Measurements from ENCODE around the gene MCM10. TPM values are rescaled to one million over a fixed set of nuclear protein-coding genes. Genes with fewer than 3 reads are reported as not detected.
"Not testable (repeated sequence)": the region's sequence is repeated elsewhere in the genome, so short reads cannot be mapped to it uniquely, and the experiment has no call there.

Gene MCM10
- total and polyA plus RNA-seq, 4 experiments from 2014 or later, result 0.17 TPM; not detected in 3

- Histone ChIP-seq H3K36me3 (ENCODE audit: insufficient read depth, low read length) (no peaks in the 10 kb centered on the region), H3K27ac (ENCODE audit: low read depth, low read length) (no peak overlapping the region), H3K9me3 (ENCODE audit: control insufficient read depth in 1 of 2, low read length in 2 of 2) (no peaks in the 10 kb centered on the region), H3K4me1 (ENCODE audit: insufficient read depth, low read length) (no peaks in the 10 kb centered on the region), H3K4me3 (ENCODE audit: low read length in 2 of 2) (no peak overlapping the region), H3K27me3 (ENCODE audit: insufficient read depth, low read length) (no peaks in the 10 kb centered on the region)
- intact Hi-C loops (cut with micrococcal nuclease), result no loop called here
- no peak for DNase-seq
- Mint-ChIP-seq H3K27me3 (no peaks in the 10 kb centered on the region), H3K9me3 (no peaks in the 10 kb centered on the region), H3K4me1 (no peaks in the 10 kb centered on the region), H3K4me3 (no peak overlapping the region), H3K36me3 (no peaks in the 10 kb centered on the region), H3K27ac (peak overlapping the region in 1 of 7 donors; percentile 47)
- ChIA-PET CTCF (ENCODE audit: partially characterized antibody) (interaction anchor here (1.1 to 1.3 kb wide), 2 partner anchors 9 to 11 kb away, joined by 3 to 4 read pairs; no protein-coding TSS in a partner anchor), POLR2A (ENCODE audit: partially characterized antibody) (no interaction called here)
Measured at GRCh38 chr10:13238271-13239077, 77.1 kb downstream of the MCM10 start.

- POLR2A ChIA-PET (ENCODE audit: partially characterized antibody), result no interaction called here
- Mint-ChIP-seq H3K4me1 (no peaks in the 10 kb centered on the region), H3K9me3 (no peaks in the 10 kb centered on the region), H3K4me3 (no peak overlapping the region), H3K27ac (no peak overlapping the region), H3K36me3 (no peaks in the 10 kb centered on the region), H3K27me3 (no peaks in the 10 kb centered on the region)
- intact Hi-C loops (cut with micrococcal nuclease), result no loop called here
- no peaks in the 10 kb centered on the region for H3K36me3 ChIP-seq (ENCODE audit: insufficient read depth, low read length)
- H3K9me3 ChIP-seq (ENCODE audit: control insufficient read depth in 1 of 2, low read length in 2 of 2), result no peaks in the 10 kb centered on the region
- H3K27ac ChIP-seq (ENCODE audit: low read depth, low read length), result no peak overlapping the region
- DNase-seq, result no peak
- CTCF ChIA-PET (ENCODE audit: partially characterized antibody), result no interaction called here
- H3K4me3 ChIP-seq (ENCODE audit: low read length in 2 of 2), result no peak overlapping the region
- H3K4me1 ChIP-seq (ENCODE audit: insufficient read depth, low read length), result no peaks in the 10 kb centered on the region
- H3K27me3 ChIP-seq (ENCODE audit: insufficient read depth, low read length), result no peaks in the 10 kb centered on the region
Measured at GRCh38 chr10:13239923-13240322, 78.6 kb downstream of the MCM10 start.

GRCh38 chr10:13241613-13242012 is 80.3 kb downstream of the MCM10 start:
- H3K4me3 Mint-ChIP-seq, result no peak overlapping the region
- no peak overlapping the region for H3K27ac Mint-ChIP-seq
- no peaks in the 10 kb centered on the region for H3K27me3 Mint-ChIP-seq
- H3K9me3 Mint-ChIP-seq, result no peaks in the 10 kb centered on the region
- no peaks in the 10 kb centered on the region for H3K36me3 ChIP-seq (ENCODE audit: insufficient read depth, low read length)
- H3K36me3 Mint-ChIP-seq, result no peaks in the 10 kb centered on the region
- H3K9me3 ChIP-seq (ENCODE audit: control insufficient read depth in 1 of 2, low read length in 2 of 2), result no peaks in the 10 kb centered on the region
- H3K27me3 ChIP-seq (ENCODE audit: insufficient read depth, low read length), result no peaks in the 10 kb centered on the region
- CTCF ChIA-PET (ENCODE audit: partially characterized antibody), result no interaction called here
- no peaks in the 10 kb centered on the region for H3K4me1 Mint-ChIP-seq
- intact Hi-C loops (cut with micrococcal nuclease), result no loop called here
- H3K27ac ChIP-seq (ENCODE audit: low read depth, low read length), result no peak overlapping the region
- DNase-seq, result no peak
- POLR2A ChIA-PET (ENCODE audit: partially characterized antibody), result no interaction called here
- no peak overlapping the region for H3K4me3 ChIP-seq (ENCODE audit: low read length in 2 of 2)
- no peaks in the 10 kb centered on the region for H3K4me1 ChIP-seq (ENCODE audit: insufficient read depth, low read length)

GRCh38 chr10:13242260-13242659 is 80.9 kb downstream of the MCM10 start:
- POLR2A ChIA-PET (ENCODE audit: partially characterized antibody); H3K4me3 Mint-ChIP-seq; H3K4me1 ChIP-seq (ENCODE audit: insufficient read depth, low read length); CTCF ChIA-PET (ENCODE audit: partially characterized antibody); H3K27ac Mint-ChIP-seq; intact Hi-C loops (cut with micrococcal nuclease); H3K9me3 ChIP-seq (ENCODE audit: control insufficient read depth in 1 of 2, low read length in 2 of 2); H3K9me3 Mint-ChIP-seq; H3K4me3 ChIP-seq (ENCODE audit: low read length in 2 of 2); H3K36me3 Mint-ChIP-seq; H3K27me3 Mint-ChIP-seq; H3K4me1 Mint-ChIP-seq; H3K27ac ChIP-seq (ENCODE audit: low read depth, low read length); DNase-seq; H3K36me3 ChIP-seq (ENCODE audit: insufficient read depth, low read length); H3K27me3 ChIP-seq (ENCODE audit: insufficient read depth, low read length): not testable (repeated sequence)

- no peaks in the 10 kb centered on the region for H3K36me3 ChIP-seq (ENCODE audit: insufficient read depth, low read length)
- H3K4me3 ChIP-seq (ENCODE audit: low read length in 2 of 2), result no peak overlapping the region
- intact Hi-C loops (cut with micrococcal nuclease), result no loop called here
- Mint-ChIP-seq H3K27me3 (no peaks in the 10 kb centered on the region), H3K9me3 (no peaks in the 10 kb centered on the region), H3K4me1 (no peaks in the 10 kb centered on the region), H3K27ac (no peak overlapping the region), H3K4me3 (no peak overlapping the region), H3K36me3 (no peaks in the 10 kb centered on the region)
- no peak overlapping the region for H3K27ac ChIP-seq (ENCODE audit: low read depth, low read length)
- no peaks in the 10 kb centered on the region for H3K4me1 ChIP-seq (ENCODE audit: insufficient read depth, low read length)
- no peak for DNase-seq
- ChIA-PET POLR2A (ENCODE audit: partially characterized antibody) (interaction anchor here (1.4 kb wide), 1 partner anchor 55 kb away, joined by 5 read pairs; no protein-coding TSS in a partner anchor), CTCF (ENCODE audit: partially characterized antibody) (no interaction called here)
- H3K9me3 ChIP-seq (ENCODE audit: control insufficient read depth in 1 of 2, low read length in 2 of 2), result no peaks in the 10 kb centered on the region
- H3K27me3 ChIP-seq (ENCODE audit: insufficient read depth, low read length), result no peaks in the 10 kb centered on the region
Measured at GRCh38 chr10:13247246-13247645, 85.9 kb downstream of the MCM10 start.

GRCh38 chr10:13247784-13248183 is 86.4 kb downstream of the MCM10 start:
- H3K27ac ChIP-seq (ENCODE audit: low read depth, low read length), result no peak overlapping the region
- Mint-ChIP-seq H3K9me3 (no peaks in the 10 kb centered on the region), H3K4me1 (no peaks in the 10 kb centered on the region), H3K27me3 (no peaks in the 10 kb centered on the region), H3K4me3 (no peak overlapping the region), H3K36me3 (no peaks in the 10 kb centered on the region), H3K27ac (no peak overlapping the region)
- H3K9me3 ChIP-seq (ENCODE audit: control insufficient read depth in 1 of 2, low read length in 2 of 2), result no peaks in the 10 kb centered on the region
- intact Hi-C loops (cut with micrococcal nuclease), result no loop called here
- DNase-seq, result no peak
- H3K27me3 ChIP-seq (ENCODE audit: insufficient read depth, low read length), result no peaks in the 10 kb centered on the region
- ChIA-PET POLR2A (ENCODE audit: partially characterized antibody) (interaction anchor here (1.4 kb wide), 1 partner anchor 54 kb away, joined by 5 read pairs; no protein-coding TSS in a partner anchor), CTCF (ENCODE audit: partially characterized antibody) (no interaction called here)
- H3K4me3 ChIP-seq (ENCODE audit: low read length in 2 of 2), result no peak overlapping the region
- H3K36me3 ChIP-seq (ENCODE audit: insufficient read depth, low read length), result no peaks in the 10 kb centered on the region
- no peaks in the 10 kb centered on the region for H3K4me1 ChIP-seq (ENCODE audit: insufficient read depth, low read length)

- Histone ChIP-seq H3K4me1 (ENCODE audit: insufficient read depth, low read length) (no peaks in the 10 kb centered on the region), H3K36me3 (ENCODE audit: insufficient read depth, low read length) (no peaks in the 10 kb centered on the region), H3K27ac (ENCODE audit: low read depth, low read length) (no peak overlapping the region), H3K9me3 (ENCODE audit: control insufficient read depth in 1 of 2, low read length in 2 of 2) (no peaks in the 10 kb centered on the region), H3K4me3 (ENCODE audit: low read length in 2 of 2) (no peak overlapping the region), H3K27me3 (ENCODE audit: insufficient read depth, low read length) (no peaks in the 10 kb centered on the region)
- H3K27me3 Mint-ChIP-seq, result peaks cover 5 to 9% of the 10 kb centered on the region in 2 donors
- no peak overlapping the region for H3K27ac Mint-ChIP-seq
- ChIA-PET CTCF (ENCODE audit: partially characterized antibody) (no interaction called here), POLR2A (ENCODE audit: partially characterized antibody) (no interaction called here)
- H3K9me3 Mint-ChIP-seq, result peaks cover 0 to 5% (median under 1%) of the 10 kb centered on the region in 8 donors
- DNase-seq, result no peak
- H3K4me3 Mint-ChIP-seq, result no peak overlapping the region
- intact Hi-C loops (cut with micrococcal nuclease), result no loop called here
- peaks cover 0 to 7% (median 4%) of the 10 kb centered on the region in 4 donors for H3K4me1 Mint-ChIP-seq
- no peaks in the 10 kb centered on the region for H3K36me3 Mint-ChIP-seq
Measured at GRCh38 chr10:13253726-13254125, 92.4 kb downstream of the MCM10 start.

Measured in CD4-positive, alpha-beta memory T cell (primary cell).